GM18519 (cell line): Measurements from ENCODE around the gene DGKB.

ENCODE experiments used
- ATAC-seq: cut with Tn5 transposase; IDR thresholded peaks from one replicate; pipeline ENCODE4 v1.9.1; 2021; ENCODE audit warnings: mild to moderate bottlenecking, moderate library complexity; ENCODE audit not compliant: unreplicated experiment, low FRiP score

Gene DGKB

GRCh38 chr7:14258441-14258840 lies 644.1 kb downstream of the DGKB start:
- no peak for ATAC-seq

DNA sequence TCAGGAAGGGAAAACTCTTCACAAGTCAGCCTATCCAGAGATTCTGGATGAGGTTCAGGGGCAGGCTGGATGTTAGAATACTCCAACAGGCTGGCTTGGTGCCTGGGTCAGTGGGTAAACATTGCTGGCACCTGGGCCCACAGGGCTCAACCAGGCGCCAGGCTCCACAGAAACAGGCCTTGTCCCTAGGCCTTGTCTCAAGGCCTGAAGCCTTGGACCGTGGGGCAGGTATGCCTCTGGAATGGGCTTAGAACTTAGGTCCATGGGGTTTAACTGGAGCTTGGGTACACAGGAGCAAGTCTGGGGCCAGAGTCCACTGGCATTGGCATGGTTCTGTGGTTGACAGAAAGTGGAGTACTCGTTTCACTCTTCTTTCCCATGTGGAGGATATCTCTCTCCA lies 650.1 kb downstream of the DGKB start:
- ATAC-seq = no peak

GRCh38 chr7:14242175-14242574 lies 660.4 kb downstream of the DGKB start:
- no peak for ATAC-seq

- ATAC-seq = no peak
Measured at GRCh38 chr7:14236834-14237233, 665.7 kb downstream of the DGKB start.

DNA sequence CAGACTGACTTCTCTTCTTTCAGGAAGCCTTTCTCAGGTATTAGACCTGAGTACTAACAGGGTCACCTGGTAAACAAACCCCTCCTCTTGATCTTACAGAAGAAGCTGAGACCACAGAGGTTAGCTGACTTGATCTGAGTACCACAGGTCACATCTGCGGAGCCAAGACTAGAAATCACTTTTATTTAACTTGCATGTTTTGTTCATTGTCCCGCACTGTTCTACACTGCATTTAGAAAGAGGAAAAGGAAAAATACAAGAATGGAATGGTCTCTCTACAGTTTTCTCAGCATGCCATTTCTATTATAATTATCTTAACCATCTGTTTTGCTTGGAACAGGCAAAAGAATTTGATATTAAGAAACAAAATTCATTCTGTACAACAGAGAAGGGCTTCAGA lies 667.5 kb downstream of the DGKB start:
- ATAC-seq = no peak

DNA sequence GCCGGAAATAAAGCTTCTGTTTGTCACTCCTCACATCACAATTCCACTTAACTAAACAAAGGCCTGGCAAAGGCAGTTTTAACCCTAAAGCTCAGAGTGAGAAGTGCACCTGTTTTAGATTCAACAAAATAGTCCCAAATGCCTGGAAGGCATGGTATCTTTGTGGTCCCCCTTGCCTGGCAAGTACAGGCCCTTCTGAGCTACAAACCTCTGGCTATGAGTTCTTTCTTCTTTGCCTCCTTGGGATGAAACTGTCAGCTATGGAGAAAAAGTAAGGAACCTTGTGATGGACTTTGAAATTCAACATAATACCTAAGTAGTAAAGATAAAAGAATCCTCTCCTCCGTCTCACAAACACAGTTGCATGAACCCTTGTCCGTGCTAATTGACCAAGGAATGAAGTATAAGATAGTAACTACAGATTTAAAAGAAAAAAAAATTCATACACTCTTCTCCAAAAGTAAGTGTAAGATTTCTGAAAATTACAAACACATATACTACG lies 668.6 kb downstream of the DGKB start:
- ATAC-seq = no peak

DNA sequence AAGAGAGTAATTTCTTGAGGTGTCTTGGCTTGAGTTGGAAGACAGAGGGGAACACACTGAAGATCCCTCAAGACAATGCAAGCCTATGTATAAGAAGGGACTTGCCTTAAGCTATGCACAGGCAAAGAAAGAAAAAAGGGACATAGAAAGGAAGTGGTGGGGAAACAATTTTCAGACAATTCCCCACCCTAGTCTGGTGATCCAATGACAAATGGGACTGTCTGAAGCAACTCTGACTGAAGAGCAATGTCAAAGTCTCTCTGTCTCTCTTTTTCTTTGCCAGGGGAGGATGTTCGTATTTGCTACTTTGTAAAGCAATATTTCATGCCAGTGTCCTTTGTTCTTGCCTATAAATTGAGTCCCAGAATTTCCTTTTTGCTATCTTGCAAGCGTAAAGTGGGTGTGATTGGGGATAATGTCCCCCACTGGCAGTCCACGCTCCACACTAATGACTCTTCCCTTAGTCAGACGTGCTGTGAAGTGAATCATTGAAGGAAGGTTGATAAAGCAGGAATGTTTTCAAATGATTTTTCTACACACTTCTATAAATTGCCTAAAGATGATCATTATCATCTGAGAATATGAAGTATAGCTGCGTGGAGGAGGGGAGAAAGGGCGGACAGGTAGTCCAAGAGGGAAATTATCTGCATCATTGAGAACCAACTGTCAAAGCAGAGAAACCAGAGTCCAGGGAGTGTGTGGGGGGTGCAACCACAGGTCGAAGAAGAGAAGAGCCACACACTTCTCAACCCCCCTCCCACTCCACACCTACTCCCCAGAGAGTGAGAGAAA lies 669.3 kb downstream of the DGKB start:
- ATAC-seq = no peak

GRCh38 chr7:14229047-14229446 lies 673.5 kb downstream of the DGKB start:
- no peak for ATAC-seq

GRCh38 chr7:14228341-14228740 lies 674.2 kb downstream of the DGKB start:
- ATAC-seq = no peak

DNA sequence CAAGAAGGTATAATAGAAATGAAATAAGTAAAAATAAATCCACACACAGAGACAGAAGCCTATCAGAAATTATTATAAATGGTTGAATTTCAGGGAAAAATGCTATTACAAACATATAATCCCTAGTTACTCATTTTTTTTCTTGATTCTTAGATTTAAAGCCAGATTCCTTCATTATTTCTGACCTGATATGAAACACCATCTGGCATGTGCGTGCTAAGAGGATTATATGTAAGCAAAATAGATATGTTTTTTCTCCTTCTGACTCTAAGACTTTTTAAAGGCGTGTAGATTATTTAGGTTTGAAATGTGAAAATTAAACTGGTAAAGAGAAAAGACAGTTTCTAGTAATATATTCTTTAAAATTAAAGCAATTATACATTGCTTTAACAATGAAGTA lies 676.4 kb downstream of the DGKB start:
- no peak for ATAC-seq

- no peak for ATAC-seq
Measured at GRCh38 chr7:14219125-14219524, 683.4 kb downstream of the DGKB start.

DNA sequence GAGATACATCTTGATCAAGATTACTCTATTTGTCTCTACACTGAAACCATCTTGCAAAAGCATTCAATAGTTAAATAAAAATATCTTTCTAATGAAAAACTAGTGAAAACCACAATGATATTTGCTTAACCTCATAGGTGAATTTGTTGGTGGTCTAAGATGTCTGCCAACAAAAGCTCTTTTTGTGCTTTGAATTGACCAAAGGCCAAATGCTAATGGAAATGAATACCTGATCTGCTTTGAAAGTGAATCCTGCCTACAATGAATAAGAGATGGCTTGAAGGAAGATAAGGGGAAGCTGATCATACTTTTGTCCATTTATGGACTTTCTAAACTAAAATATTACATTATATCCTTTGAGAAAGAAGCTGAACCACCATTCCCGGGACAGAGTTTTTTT lies 684.2 kb downstream of the DGKB start:
- no peak for ATAC-seq

- no peak for ATAC-seq
Measured at GRCh38 chr7:14209896-14210484, 692.6 kb downstream of the DGKB start.

DNA sequence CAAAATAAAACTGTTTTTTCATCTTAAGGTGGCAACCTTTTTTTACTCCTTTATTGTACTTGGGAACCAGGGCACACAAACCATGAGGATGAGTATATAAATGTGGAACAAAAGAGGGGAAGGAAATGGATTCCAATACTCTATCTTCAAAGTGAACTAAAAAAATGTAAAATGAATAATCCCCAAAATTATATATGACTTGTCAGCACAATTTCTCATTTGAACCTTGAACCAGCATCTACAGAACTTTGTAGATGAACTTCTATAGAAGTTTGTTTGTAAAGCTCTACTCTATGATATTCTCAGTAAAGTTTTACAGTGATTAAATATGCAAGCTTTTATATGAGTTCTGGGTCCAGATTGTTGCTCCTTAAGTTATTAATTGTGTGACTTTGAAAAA lies 694.8 kb downstream of the DGKB start:
- no peak for ATAC-seq

DNA sequence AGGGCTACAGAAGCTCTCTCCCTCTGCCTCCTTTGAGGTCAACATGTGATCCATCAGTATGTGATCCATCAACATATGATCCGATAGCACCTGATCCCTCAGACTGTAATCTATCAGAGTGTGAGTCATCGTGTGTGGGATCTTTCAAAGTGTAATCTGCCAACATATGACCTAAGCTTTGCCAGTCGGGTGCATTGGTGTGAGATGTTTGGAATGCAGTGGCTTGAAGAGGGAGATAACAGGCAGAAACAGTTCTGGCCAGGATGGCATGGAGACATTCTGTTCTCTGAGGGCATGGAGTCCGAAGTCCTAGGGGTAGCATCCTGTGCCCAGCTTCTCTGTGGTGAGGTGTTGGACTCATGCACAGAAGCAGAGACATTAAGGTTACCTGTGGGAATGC lies 695.4 kb downstream of the DGKB start:
- ATAC-seq = no peak

GRCh38 chr7:14206121-14206520 lies 696.4 kb downstream of the DGKB start:
- no peak for ATAC-seq

DNA sequence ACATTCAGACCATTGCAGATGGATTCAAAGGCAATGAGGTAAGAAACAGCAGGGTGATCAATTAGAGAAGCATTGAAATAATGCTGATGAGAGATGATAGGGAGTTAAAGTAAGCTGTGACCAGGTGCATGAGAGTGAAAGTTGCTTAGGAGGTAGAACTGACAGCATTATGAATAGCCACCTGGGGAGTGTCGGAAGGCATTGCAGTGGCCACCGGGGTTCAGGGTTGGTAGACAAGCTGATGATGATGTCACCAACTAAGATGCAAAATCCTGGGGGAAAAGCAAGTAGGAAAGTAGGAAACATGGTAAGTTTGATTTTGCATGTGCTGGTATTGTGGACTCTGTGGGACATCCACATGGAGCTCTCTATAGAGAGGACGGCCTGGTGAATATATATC lies 701.2 kb downstream of the DGKB start:
- no peak for ATAC-seq

- ATAC-seq = no peak
Measured at GRCh38 chr7:14199336-14199735, 703.2 kb downstream of the DGKB start.

GRCh38 chr7:14197280-14197679 lies 705.3 kb downstream of the DGKB start:
- ATAC-seq = no peak

- ATAC-seq = no peak
Measured at GRCh38 chr7:14196555-14196954, 706.0 kb downstream of the DGKB start.

DNA sequence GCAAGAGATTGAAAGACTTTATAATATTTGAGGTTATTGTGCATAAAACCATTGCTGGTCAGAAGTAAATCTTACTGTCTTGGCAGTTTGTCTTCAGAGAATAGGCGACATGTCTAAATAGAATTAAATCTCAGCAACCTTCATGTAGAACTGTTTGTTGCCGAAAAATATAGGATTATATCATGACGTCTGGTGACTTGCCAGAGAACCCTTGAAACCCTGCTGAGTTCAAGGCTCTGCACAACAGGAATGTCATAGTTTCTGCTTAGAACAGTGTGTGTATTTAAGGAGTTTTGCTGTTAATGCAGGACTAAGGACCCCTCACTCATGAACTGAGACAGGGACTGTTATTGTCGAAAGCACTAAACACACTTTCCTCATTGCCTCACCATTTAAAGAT lies 706.7 kb downstream of the DGKB start:
- no peak for ATAC-seq

DNA sequence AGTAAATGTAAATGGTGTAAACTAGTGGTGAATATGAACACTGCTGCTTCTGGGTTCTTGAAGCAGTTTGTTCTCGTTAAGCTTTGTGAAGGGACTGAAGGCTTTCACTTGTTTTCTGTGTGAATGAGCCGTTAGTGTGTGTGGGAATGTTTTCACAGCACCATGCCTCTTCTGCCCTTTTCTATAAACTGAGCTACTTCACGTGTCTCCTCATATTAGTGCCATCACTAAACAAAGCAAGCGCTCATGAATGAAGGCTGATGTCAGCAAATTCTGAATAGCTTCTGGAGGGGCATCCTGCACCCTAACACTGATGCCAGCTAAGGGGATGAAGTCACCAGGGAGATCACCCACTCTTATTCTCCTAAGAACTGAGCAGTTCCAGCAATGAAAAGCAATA lies 707.5 kb downstream of the DGKB start:
- no peak for ATAC-seq
